HG03280 (cell line): ENCODE measurements around the gene ADAMTS4.

Experiments
- ATAC-seq: cut with Tn5 transposase; IDR thresholded peaks from one replicate; pipeline ENCODE4 v1.9.1; 2021; ENCODE audit warnings: mild to moderate bottlenecking, moderate library complexity; ENCODE audit not compliant: unreplicated experiment

The ADAMTS4 gene

DNA sequence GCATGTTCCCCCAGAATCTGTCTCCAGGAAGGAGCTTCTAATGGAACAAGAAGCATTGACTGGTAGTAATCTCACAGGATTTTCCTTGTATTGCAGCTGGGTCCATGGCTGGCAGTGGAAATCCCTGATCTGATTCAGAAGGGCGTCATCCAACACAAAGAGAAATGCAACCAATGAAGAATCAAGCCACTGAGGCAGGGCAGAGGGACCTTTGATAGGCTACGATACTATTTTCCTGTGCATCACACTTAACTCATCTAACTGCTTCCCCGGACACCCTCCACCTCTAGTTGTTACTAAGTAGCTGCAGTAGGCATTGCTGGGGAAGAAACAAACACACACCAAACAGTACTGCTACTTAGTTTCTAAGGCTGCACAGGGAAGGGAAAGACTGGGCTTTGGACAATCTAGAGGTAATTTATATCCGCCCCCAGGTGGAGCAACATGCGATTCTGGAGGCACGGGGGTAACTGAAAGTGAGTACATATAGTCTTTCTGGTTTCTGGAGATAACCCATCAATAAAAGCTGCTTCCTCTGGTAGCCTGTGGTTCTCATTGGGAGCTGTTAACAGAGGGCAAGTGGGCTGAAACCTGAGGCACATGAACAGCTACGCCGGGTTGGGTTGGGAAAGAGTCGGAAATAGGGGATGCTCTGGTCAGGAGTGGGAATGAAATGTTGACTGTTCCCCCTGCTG is 40.4 kb downstream of the ADAMTS4 start:
- ATAC-seq, result no peak

DNA sequence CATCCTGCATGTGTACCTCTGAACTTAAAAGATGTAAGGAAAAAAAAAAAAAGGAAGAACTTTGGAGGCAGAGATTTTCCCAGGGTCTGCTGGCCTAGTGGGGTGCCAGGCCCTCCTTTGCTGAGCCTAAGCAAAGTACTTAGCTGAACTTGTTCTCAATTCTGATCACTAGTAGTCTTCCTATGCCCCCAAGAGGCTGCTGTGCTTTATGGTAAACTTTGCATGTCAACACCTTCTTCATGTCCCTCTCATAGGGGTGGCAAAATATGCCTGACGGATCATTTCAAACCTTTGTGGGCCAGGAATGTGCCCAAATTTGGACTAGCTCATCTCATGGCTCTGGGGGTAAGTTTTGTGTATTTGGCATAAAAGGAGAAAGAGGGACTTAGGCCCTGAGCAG is 41.0 kb downstream of the ADAMTS4 start:
- no peak for ATAC-seq

DNA sequence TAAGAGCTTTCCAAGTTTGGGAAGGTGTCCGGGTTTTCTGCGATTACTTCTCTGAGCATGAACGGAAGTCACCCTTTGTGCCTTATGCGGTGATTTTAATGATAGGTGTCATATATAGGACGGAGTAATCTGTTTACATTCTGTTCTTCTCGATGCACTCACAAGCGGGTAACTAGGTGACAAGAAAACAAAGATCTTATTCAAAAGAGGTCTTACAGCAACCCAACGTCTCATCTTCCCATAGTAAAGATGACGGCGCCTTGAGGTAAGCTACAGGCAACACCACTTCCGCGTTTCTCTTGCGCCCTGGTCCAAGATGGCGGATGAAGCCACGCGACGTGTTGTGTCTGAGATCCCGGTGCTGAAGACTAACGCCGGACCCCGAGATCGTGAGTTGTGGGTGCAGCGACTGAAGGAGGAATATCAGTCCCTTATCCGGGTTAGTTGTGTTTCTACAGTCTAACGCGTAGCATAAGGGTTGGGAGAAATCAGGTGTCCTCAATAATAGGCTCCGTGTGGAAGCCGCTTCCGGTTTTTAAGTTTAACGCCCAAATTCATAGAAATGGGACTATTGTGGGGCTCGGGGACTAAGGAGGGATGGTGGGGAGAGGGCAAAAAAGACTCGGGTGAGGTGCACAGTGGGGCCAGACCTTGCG is 45.0 kb downstream of the ADAMTS4 start, which contains the start of gene UFC1:
Gene UFC1, plus strand, starts transcription at position 297 of the 656 bp plus-strand sequence. Its CDS starts 20 bp downstream, at position 317.
- peak; percentile 90 for ATAC-seq

DNA sequence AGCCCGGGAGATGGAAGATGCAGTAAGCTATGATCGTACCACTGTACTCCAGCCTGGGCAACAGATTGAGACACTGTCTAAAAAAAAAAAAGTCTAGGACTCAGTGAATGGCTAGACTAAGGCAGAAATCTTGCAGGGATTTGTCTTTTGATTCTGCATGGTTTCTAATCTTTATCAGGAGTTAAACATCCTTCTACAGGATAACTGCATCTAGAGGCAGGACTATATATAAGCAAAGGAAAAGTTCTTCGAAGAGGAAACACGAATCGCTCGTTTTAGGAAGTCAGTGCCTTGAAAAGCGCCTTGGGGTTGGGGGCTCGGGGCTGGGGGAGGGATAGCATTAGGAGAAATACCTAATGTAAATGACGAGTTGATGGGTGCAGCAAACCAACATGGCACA is 45.7 kb downstream of the ADAMTS4 start:
- ATAC-seq, result no peak

DNA sequence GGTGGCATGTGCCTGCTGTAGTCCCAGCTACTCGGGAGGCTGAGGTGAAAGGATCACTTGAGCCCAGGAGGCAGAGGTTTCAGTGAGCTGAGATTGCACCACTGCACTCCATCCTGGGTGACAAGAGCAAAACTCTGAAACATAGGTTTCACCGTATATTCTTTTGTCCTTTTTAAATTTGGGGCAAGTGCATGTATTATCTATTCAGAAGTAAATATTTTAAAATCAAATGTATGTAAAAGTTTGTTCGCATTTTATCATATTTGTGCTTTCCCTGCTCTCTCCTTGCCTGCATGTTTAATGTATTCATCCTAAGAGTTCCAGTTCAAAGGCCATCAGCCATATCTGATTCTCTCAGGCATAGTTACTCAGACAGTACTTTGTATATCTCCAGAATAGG is 53.0 kb downstream of the ADAMTS4 start:
- ATAC-seq, result no peak

DNA sequence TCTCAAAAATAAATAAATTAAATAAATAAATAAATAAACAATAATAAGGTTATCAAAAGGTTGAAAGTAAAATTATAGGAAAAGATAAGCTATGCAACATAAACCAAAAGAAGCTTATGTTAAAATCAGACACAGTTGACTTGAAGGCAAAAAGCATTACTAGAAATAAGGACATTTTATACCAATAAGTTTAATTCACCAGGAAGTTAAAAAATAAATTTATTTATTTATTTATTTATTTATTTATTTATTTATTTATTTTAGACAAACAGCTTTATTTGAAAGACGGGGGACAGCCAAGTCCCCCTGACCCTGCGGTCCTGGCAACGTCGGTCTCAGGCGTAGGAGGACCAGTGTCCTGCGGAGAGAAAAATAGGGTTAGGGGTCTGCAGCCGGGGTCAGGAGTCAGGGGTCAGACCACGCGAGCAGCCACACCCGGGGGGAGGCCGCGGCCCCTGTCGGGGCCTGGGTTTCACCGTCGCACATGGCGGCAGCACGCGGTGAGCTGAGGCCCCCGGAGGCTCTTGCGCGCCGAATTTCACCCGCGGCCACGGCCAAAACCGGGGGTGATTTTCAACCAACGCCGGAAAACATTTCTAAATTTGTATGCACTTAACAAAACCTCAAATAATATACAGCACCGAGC is 58.0 kb downstream of the ADAMTS4 start:
- no peak for ATAC-seq

DNA sequence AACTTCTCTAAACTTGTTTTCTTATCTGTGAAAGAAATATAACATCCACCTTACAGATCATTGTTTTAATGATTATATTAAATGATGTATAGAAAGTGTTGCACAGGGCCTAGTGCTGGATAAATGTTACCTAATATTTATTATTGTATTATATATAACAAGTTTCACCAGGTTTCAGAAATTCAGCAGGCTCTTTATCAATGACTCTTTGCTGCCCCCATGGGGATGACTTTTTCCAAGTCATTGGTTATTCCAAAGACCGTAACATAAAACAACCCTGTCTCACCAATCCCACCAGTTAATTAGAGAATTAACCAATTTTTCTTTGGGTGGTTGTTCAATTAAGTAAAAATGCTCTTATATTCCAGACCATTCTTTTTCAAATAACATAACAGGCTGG is 59.1 kb downstream of the ADAMTS4 start:
- no peak for ATAC-seq

DNA sequence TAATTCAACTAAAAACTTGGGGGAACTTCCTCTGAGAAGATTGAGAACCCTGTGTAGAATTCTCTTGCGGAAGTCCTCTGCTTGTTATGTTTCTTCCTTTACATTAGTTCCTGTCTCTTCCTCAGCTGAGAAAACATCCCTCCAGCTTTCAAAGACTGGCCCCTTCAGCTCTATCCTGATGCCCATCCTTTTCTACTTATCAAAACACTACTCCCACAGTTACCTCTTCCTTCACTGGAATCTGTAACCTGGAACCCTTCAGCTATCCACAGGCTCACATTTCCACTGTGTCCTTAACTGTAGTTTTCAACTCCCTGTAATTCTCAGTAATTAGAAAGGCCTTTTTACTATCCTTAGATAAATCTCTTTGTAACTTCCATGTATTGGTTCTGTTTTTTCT is 60.4 kb downstream of the ADAMTS4 start:
- no peak for ATAC-seq

DNA sequence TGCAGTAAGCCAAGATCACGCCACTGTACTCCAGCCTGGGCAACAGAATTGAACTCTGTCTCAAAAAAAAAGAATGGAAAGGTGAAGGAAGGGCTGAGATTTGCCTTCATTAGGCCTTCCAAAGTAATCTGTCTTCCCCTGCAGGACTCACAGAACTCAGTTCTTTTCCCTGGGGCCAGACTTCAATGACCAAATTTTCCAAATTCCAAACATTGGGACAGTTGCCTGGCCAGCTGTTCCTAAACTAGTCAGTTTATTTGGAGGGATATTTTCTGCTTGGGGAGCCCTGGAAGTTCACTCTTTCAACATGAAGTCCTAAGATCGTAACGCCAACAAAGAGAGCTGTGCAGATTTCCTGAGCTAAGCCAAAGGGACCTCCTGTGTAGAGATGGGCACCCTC is 61.0 kb downstream of the ADAMTS4 start:
- ATAC-seq, result no peak
